Fibroblast of lung (primary cell): ENCODE data around the gene ABR.

Experiments
- EZH2 ChIP-seq: IDR thresholded peaks from 2 replicates; pipeline ENCODE4 v1.5.1; 2012; ENCODE audit warnings: low read length, control low read depth, mild to moderate bottlenecking; ENCODE audit errors: missing control alignments
- TF ChIP-seq, protein P1 (sequence below), 2 donors: IDR thresholded peaks in 1 of 2; conservative IDR thresholded peaks in 1 of 2; 1 replicate in 1 of 2; 2 replicates in 1 of 2; pipeline ENCODE4 v1.5.1; 2011 to 2012; ENCODE audit warnings: low read length in 2 of 2, control low read depth in 1 of 2, inconsistent platforms in 1 of 2, low read depth in 1 of 2, mild to moderate bottlenecking in 1 of 2

DNA sequence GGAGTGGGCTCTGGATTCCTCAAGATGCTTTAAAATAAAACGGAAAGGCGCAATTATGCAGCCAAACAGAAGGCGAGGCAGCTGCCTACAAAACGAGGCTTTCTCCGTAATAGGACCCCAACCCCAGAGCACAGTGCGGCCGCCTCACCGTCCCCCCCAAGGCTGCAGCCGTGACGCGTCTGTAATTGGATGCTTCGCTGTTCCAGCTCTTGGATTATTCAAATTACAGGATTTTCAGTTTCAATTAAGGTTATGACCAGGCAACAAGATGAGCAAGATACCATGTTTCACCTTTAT lies 37.3 kb upstream of the ABR start:
- TF ChIP-seq, protein P1, sequence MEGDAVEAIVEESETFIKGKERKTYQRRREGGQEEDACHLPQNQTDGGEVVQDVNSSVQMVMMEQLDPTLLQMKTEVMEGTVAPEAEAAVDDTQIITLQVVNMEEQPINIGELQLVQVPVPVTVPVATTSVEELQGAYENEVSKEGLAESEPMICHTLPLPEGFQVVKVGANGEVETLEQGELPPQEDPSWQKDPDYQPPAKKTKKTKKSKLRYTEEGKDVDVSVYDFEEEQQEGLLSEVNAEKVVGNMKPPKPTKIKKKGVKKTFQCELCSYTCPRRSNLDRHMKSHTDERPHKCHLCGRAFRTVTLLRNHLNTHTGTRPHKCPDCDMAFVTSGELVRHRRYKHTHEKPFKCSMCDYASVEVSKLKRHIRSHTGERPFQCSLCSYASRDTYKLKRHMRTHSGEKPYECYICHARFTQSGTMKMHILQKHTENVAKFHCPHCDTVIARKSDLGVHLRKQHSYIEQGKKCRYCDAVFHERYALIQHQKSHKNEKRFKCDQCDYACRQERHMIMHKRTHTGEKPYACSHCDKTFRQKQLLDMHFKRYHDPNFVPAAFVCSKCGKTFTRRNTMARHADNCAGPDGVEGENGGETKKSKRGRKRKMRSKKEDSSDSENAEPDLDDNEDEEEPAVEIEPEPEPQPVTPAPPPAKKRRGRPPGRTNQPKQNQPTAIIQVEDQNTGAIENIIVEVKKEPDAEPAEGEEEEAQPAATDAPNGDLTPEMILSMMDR (conservative IDR thresholded peaks at IDR 0.05 in 1 of 2, IDR thresholded peaks at IDR 0.05 in 1 of 2; ENCODE audit: low read depth in 1 of 2, low read length in 2 of 2) = no peak
- TF ChIP-seq EZH2 = no peak
